Gastroesophageal sphincter (tissue), 4 donors: ENCODE results near the gene ASB13. TPM values are rescaled to one million over a fixed set of nuclear protein-coding genes. Genes with fewer than 3 reads are reported as not detected.
"Not testable (repeated sequence)": the region's sequence is repeated elsewhere in the genome, so short reads cannot be mapped to it uniquely, and the experiment has no call there.

Source experiments
- ATAC-seq: fragments of 150-250 bp; one replicate; pipeline ENCODE4 v1.9.1; 2016; ENCODE audit warnings: mild to moderate bottlenecking, moderate library complexity
- H3K27ac ChIP-seq, 4 donors: fragments of 200-600 bp; sonication (generic) in 3 of 4; 1 replicate in 3 of 4; 2 replicates in 1 of 4; pipeline ENCODE4 v1.5.1; 2016 to 2019
- H3K27me3 ChIP-seq: fragments of 200-600 bp; sonication (generic); one replicate; pipeline ENCODE4 v1.5.1; 2019
- H3K36me3 ChIP-seq, 2 donors: fragments of 200-600 bp; sonication (generic); one replicate each; pipeline ENCODE4 v1.5.1; 2019; ENCODE audit warnings: control low read depth in 1 of 2
- H3K4me1 ChIP-seq, 3 donors: fragments of 200-600 bp; sonication (generic); 1 replicate in 2 of 3; 2 replicates in 1 of 3; pipeline ENCODE4 v1.5.1; 2016 to 2019; ENCODE audit warnings: control low read depth in 2 of 3
- H3K4me3 ChIP-seq, 2 donors: fragments of 200-600 bp; sonication (generic); one replicate each; pipeline ENCODE4 v1.5.1; 2019; ENCODE audit warnings: mild to moderate bottlenecking in 1 of 2, moderate library complexity in 1 of 2
- H3K9me3 ChIP-seq, 3 donors: fragments of 200-600 bp; sonication (generic); one replicate each; pipeline ENCODE4 v1.5.1; 2017 to 2019; ENCODE audit warnings: control low read depth in 2 of 3
- EP300 ChIP-seq: sonication (generic); formaldehyde crosslinking; IDR thresholded peaks from one replicate; pipeline ENCODE4 v1.6.1; 2017; ENCODE audit warnings: antibody characterized with exemption, mild to moderate bottlenecking
- POLR2A ChIP-seq, 2 donors: fragments of 450-650 bp; IDR thresholded peaks; one replicate each; pipeline ENCODE4 v1.6.1; 2017; ENCODE audit warnings: antibody characterized with exemption in 2 of 2, mild to moderate bottlenecking in 2 of 2, moderate library complexity in 1 of 2
- POLR2AphosphoS5 ChIP-seq: sonication (generic); formaldehyde crosslinking; IDR thresholded peaks from one replicate; pipeline ENCODE4 v1.6.1; 2017; ENCODE audit warnings: antibody characterized with exemption
- WGBS, 2 donors: methylation state at CpG; one replicate each; pipeline ENCODE4 v1.1.5; 2018; ENCODE audit warnings: low coverage in 1 of 2; 5-methylcytosine and 5-hydroxymethylcytosine counted together
- total RNA-seq, 4 donors: library from RNA; depleted of rRNA; stranded (reverse); fragments of >200 nt; gene quantifications; one replicate each; pipeline ENCODE4 v1.1.0, GENCODE V29; 2016
- TF ChIP-seq, protein P1 (sequence below), 4 experiments: fragments of 200-600 bp in 2 of 4; fragments of 450-650 bp in 2 of 4; sonication (generic) in 1 of 4; IDR thresholded peaks; one replicate each; pipeline ENCODE4 v1.5.1; 2017 to 2019; ENCODE audit warnings: antibody characterized with exemption in 4 of 4, mild to moderate bottlenecking in 2 of 4, moderate library complexity in 2 of 4

Gene ASB13
- total RNA-seq, 4 donors from 2014 or later: 17.6 to 39.6 (median 19.0) TPM

- no peaks in the 10 kb centered on the region for H3K9me3 ChIP-seq
- no peaks in the 10 kb centered on the region for H3K27me3 ChIP-seq
- no peak for TF ChIP-seq POLR2AphosphoS5
- TF ChIP-seq POLR2A (IDR thresholded peaks at IDR 0.05): no peak
- no peak for TF ChIP-seq EP300
- TF ChIP-seq, protein P1, sequence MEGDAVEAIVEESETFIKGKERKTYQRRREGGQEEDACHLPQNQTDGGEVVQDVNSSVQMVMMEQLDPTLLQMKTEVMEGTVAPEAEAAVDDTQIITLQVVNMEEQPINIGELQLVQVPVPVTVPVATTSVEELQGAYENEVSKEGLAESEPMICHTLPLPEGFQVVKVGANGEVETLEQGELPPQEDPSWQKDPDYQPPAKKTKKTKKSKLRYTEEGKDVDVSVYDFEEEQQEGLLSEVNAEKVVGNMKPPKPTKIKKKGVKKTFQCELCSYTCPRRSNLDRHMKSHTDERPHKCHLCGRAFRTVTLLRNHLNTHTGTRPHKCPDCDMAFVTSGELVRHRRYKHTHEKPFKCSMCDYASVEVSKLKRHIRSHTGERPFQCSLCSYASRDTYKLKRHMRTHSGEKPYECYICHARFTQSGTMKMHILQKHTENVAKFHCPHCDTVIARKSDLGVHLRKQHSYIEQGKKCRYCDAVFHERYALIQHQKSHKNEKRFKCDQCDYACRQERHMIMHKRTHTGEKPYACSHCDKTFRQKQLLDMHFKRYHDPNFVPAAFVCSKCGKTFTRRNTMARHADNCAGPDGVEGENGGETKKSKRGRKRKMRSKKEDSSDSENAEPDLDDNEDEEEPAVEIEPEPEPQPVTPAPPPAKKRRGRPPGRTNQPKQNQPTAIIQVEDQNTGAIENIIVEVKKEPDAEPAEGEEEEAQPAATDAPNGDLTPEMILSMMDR (IDR thresholded peaks at IDR 0.05): no peak
- H3K36me3 ChIP-seq: no peaks in the 10 kb centered on the region
- H3K4me1 ChIP-seq: peaks cover 0 to 57% (median 10%) of the 10 kb centered on the region in 3 donors
- WGBS, 2 donors: 70% methylated on average over 6 of the region's 13 CpGs; no CpG with 5 or more reads in 1 of the 2 donors
- peak overlapping the region in 3 of 4 donors; percentile 31 to 60 (median 49) for H3K27ac ChIP-seq
- no peak overlapping the region for H3K4me3 ChIP-seq
- ATAC-seq: no peak
Measured at GRCh38 chr10:5625992-5626777, 40.2 kb downstream of the ASB13 start.

- no peak for ATAC-seq
- 95% methylated on average over 12 of the region's 24 CpGs; no CpG with 5 or more reads in 1 of the 2 donors for WGBS, 2 donors
- peaks cover 0 to 51% (median 10%) of the 10 kb centered on the region in 3 donors for H3K4me1 ChIP-seq
- no peak overlapping the region for H3K4me3 ChIP-seq
- no peaks in the 10 kb centered on the region for H3K27me3 ChIP-seq
- no peaks in the 10 kb centered on the region for H3K9me3 ChIP-seq
- TF ChIP-seq POLR2A (IDR thresholded peaks at IDR 0.05) (no peak), POLR2AphosphoS5 (no peak), EP300 (no peak)
- H3K36me3 ChIP-seq: no peaks in the 10 kb centered on the region
- no peak overlapping the region for H3K27ac ChIP-seq
Measured at GRCh38 chr10:5624701-5625100, 41.7 kb downstream of the ASB13 start.

- H3K4me3 ChIP-seq: no peak overlapping the region
- peak; percentile 88 for ATAC-seq
- H3K27me3 ChIP-seq: no peaks in the 10 kb centered on the region
- peak overlapping the region in 2 of 4 donors; percentile 30 to 67 for H3K27ac ChIP-seq
- 50 to 100% methylated on average over 1 to 3 of the region's 19 CpGs for WGBS, 2 donors
- peaks cover 0 to 51% (median 9%) of the 10 kb centered on the region in 3 donors for H3K4me1 ChIP-seq
- no peaks in the 10 kb centered on the region for H3K9me3 ChIP-seq
- TF ChIP-seq EP300 (no peak), POLR2AphosphoS5 (peak; percentile 48)
- TF ChIP-seq, protein P1 (IDR thresholded peaks at IDR 0.05): peak in 3 of 4 experiments; percentile 91 to 99 (median 93)
- H3K36me3 ChIP-seq: no peaks in the 10 kb centered on the region
Measured at GRCh38 chr10:5623081-5623748, 43.2 kb downstream of the ASB13 start.

DNA sequence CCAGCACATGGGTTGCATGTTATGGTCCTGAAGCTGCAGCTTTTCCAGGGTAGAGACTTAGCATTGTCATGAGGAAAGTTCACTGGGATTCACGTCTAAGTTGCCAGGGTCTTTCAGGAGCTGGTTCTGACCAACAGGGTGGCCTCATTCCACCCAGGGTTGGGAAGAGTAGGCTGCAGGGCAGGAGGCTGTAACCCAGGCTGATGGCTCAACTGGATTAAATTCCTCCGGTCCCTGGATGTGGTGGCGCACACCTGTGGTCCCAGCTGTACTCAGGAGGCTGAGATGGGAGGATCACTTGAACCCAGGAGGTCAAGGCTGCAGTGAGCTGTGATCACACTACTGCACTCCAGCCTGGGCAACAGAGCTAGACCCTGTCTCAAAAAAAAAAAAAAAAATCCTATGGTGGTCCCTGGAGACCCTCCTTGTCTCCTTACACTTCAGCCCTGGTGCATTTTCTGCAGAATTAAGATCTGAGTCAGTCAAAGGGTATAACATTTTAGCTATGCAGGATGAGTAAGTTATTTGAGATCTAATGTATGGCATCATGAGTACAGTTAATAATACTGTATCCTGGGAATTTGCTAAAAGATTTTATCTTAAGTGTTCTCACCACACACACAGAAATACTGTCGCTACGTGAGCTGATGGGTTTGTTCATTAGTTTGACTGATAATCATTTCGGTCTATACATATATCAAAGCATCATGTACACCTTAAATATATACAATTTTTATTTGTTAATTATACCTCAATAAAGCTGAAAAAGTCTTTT lies 44.0 kb downstream of the ASB13 start:
- TF ChIP-seq, protein P1 (IDR thresholded peaks at IDR 0.05): no peak
- TF ChIP-seq POLR2A (IDR thresholded peaks at IDR 0.05): no peak
- TF ChIP-seq EP300: no peak
- no peak for TF ChIP-seq POLR2AphosphoS5
- Histone ChIP-seq H3K36me3 (no peaks in the 10 kb centered on the region), H3K27me3 (no peaks in the 10 kb centered on the region), H3K9me3 (no peaks in the 10 kb centered on the region), H3K4me3 (no peak overlapping the region), H3K4me1 (peaks cover 0 to 52% (median 9%) of the 10 kb centered on the region in 3 donors), H3K27ac (peak overlapping the region in 2 of 4 donors; percentile 30 to 67)
- no peak for ATAC-seq
- WGBS, 2 donors: 68 to 84% methylated on average over 3 to 4 of the region's 6 CpGs

DNA sequence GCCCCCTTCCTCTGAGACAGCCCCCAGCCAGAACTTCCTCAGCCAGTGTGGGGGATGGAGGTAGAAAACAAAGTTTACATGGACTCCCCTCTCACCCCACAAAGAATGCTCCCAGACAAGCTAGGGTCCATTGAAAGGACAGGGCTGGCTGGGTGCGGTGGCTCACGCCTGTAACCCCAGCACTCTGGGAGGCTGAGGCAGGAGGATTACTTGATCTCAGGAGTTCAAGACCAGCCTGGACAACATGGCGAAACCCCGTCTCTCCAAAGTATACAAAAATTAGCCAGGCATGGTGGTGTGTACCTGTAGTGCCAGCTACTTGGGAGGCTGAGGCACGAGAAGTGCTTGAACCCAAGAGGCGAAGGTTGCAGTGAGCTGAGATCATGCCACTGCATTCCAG lies 45.0 kb downstream of the ASB13 start:
- not testable (repeated sequence) for H3K36me3 ChIP-seq, H3K4me3 ChIP-seq, H3K27ac ChIP-seq, H3K27me3 ChIP-seq, H3K9me3 ChIP-seq, ATAC-seq
- WGBS, 2 donors: 58 to 90% methylated on average over 2 of the region's 6 CpGs
- H3K4me1 ChIP-seq: peaks cover 0 to 60% (median 9%) of the 10 kb centered on the region in 3 donors
